Measurements from ENCODE around the gene TMC4. TPM values are rescaled to one million over a fixed set of nuclear protein-coding genes. Genes with fewer than 3 reads are reported as not detected.

Gene TMC4
- total and polyA plus RNA-seq, 2 experiments from 2014 or later, result 40.3 to 94.4 TPM

DNA sequence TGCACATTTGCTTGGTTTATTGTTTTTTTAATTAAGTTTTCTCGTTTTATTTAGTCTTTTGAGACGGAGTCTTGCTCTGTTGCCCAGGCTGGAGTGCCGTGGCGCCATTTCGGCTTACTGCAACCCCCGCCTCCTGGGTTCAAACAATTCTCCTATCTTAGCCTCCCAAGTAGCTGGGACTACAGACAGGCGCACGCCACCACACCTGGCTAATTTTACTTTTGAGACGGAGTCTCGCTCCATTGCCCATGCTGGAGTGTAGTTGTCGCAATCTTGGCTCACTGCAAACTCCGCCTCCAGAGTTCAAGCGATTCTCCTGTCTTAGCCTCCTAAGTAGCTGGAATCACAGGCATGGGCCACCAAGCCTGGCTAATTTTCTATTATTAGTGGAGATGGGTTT, 29.0 kb upstream of the TMC4 start:
- H3K36me3 ChIP-seq (replicated peaks; ENCODE audit: insufficient read depth, low read depth), result peaks cover 4% of the 10 kb centered on the region
- H3K9me3 ChIP-seq (ENCODE audit: low read depth), result no peaks in the 10 kb centered on the region
- peaks cover 62% of the 10 kb centered on the region for H3K79me2 ChIP-seq
- H3K27ac ChIP-seq, result peak overlapping the region; percentile 97
- H3K4me3 ChIP-seq, result peak overlapping the region; percentile 55
- H2AFZ ChIP-seq, result no peak overlapping the region
- DNase-seq (ENCODE audit: low spot score), result no peak
- peak overlapping the region; percentile 86 for H3K4me2 ChIP-seq
- TF ChIP-seq, protein P1, sequence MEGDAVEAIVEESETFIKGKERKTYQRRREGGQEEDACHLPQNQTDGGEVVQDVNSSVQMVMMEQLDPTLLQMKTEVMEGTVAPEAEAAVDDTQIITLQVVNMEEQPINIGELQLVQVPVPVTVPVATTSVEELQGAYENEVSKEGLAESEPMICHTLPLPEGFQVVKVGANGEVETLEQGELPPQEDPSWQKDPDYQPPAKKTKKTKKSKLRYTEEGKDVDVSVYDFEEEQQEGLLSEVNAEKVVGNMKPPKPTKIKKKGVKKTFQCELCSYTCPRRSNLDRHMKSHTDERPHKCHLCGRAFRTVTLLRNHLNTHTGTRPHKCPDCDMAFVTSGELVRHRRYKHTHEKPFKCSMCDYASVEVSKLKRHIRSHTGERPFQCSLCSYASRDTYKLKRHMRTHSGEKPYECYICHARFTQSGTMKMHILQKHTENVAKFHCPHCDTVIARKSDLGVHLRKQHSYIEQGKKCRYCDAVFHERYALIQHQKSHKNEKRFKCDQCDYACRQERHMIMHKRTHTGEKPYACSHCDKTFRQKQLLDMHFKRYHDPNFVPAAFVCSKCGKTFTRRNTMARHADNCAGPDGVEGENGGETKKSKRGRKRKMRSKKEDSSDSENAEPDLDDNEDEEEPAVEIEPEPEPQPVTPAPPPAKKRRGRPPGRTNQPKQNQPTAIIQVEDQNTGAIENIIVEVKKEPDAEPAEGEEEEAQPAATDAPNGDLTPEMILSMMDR (IDR thresholded peaks at IDR 0.05; ENCODE audit: poor library complexity), result no peak
- TF ChIP-seq EZH2 (IDR thresholded peaks at IDR 0.05; ENCODE audit: borderline replicate concordance), result no peak
- no peak for TF ChIP-seq EZH2phosphoT487 (IDR thresholded peaks at IDR 0.05; ENCODE audit: low read depth, severe bottlenecking, unreplicated experiment)
- H3K27me3 ChIP-seq, result no peaks in the 10 kb centered on the region
- no peaks in the 10 kb centered on the region for H3K9me2 ChIP-seq (replicated peaks; ENCODE audit: insufficient read depth)
- peaks cover 31% of the 10 kb centered on the region for H3K4me1 ChIP-seq (ENCODE audit: insufficient read depth)
- H4K20me1 ChIP-seq (ENCODE audit: insufficient read depth, poor library complexity, severe bottlenecking), result peaks cover 60% of the 10 kb centered on the region
- WGBS (ENCODE audit: low lambda C conversion rate, missing lambda C conversion rate), result 69% methylated on average over 13 of the region's 13 CpGs

DNA sequence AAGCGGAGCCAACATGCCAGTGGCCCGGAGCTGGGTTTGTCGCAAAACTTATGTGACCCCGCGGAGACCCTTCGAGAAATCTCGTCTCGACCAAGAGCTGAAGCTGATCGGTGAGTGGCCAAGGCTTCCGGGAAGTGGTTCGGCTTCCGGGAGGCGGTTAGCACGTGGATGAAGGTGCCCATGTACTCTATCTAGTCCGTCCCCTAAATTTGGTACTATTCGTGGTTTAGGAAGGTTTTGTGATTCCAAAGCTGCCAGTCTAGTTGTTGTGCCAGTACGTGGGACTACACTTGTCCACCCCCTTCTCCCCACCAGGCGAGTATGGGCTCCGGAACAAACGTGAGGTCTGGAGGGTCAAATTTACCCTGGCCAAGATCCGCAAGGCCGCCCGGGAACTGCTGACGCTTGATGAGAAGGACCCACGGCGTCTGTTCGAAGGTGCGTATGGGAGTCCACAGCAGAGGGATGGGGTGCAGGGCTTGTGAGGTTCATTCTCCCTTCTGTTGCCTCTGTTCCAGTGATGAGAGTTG, 28.3 kb upstream of the TMC4 start:
- Histone ChIP-seq H3K9me2 (replicated peaks; ENCODE audit: insufficient read depth) (no peaks in the 10 kb centered on the region), H3K4me3 (peak overlapping the region; percentile 55), H3K4me1 (ENCODE audit: insufficient read depth) (peaks cover 28% of the 10 kb centered on the region), H3K27me3 (no peaks in the 10 kb centered on the region), H2AFZ (no peak overlapping the region), H3K79me2 (peaks cover 55% of the 10 kb centered on the region), H4K20me1 (ENCODE audit: insufficient read depth, poor library complexity, severe bottlenecking) (peaks cover 52% of the 10 kb centered on the region), H3K9me3 (ENCODE audit: low read depth) (no peaks in the 10 kb centered on the region), H3K27ac (peak overlapping the region; percentile 97), H3K36me3 (replicated peaks; ENCODE audit: insufficient read depth, low read depth) (peaks cover 4% of the 10 kb centered on the region), H3K4me2 (peak overlapping the region; percentile 86)
- TF ChIP-seq, protein P1 (IDR thresholded peaks at IDR 0.05; ENCODE audit: poor library complexity), result no peak
- TF ChIP-seq EZH2 (IDR thresholded peaks at IDR 0.05; ENCODE audit: borderline replicate concordance) (no peak), EZH2phosphoT487 (IDR thresholded peaks at IDR 0.05; ENCODE audit: low read depth, severe bottlenecking, unreplicated experiment) (no peak)
- DNase-seq (ENCODE audit: low spot score), result no peak
- WGBS (ENCODE audit: low lambda C conversion rate, missing lambda C conversion rate), result 5% methylated on average over 28 of the region's 28 CpGs

DNA sequence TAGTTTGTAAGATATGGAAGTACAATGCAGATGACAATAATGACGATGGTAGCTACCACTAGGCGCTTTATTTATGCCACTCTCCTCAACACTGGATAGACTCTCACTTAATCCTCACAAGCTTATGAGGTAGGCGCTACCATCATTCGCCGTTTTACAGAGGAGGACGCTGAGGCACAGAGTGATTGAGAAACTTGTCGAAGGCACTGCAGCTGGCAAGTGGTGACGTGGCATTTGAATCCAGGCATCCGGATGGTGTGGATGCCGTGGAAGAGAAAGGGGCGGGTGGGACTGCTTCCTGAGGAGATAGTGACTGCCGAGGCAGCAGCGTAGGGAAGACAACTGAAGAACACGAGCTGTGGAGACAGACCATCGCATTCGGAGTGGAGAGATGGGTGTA, 26.4 kb upstream of the TMC4 start:
- TF ChIP-seq EZH2 (IDR thresholded peaks at IDR 0.05; ENCODE audit: borderline replicate concordance), result no peak
- TF ChIP-seq EZH2phosphoT487 (IDR thresholded peaks at IDR 0.05; ENCODE audit: low read depth, severe bottlenecking, unreplicated experiment), result no peak
- TF ChIP-seq, protein P1 (IDR thresholded peaks at IDR 0.05; ENCODE audit: poor library complexity), result no peak
- Histone ChIP-seq H3K4me2 (no peak overlapping the region), H3K4me3 (no peak overlapping the region), H3K9me2 (replicated peaks; ENCODE audit: insufficient read depth) (no peaks in the 10 kb centered on the region), H3K4me1 (ENCODE audit: insufficient read depth) (peaks cover 25% of the 10 kb centered on the region), H3K9me3 (ENCODE audit: low read depth) (no peaks in the 10 kb centered on the region), H3K36me3 (replicated peaks; ENCODE audit: insufficient read depth, low read depth) (peaks cover 4% of the 10 kb centered on the region), H4K20me1 (ENCODE audit: insufficient read depth, poor library complexity, severe bottlenecking) (peaks cover 34% of the 10 kb centered on the region), H3K79me2 (peaks cover 37% of the 10 kb centered on the region), H3K27me3 (no peaks in the 10 kb centered on the region), H2AFZ (no peak overlapping the region), H3K27ac (peak overlapping the region; percentile 97)
- no peak for DNase-seq (ENCODE audit: low spot score)
- 91% methylated on average over 16 of the region's 16 CpGs for WGBS (ENCODE audit: low lambda C conversion rate, missing lambda C conversion rate)

Data from hepatocyte (in vitro differentiated cells).